NT2/D1 (cell line): ENCODE results near the gene AHDC1.

Experiments
- SUZ12 ChIP-seq: IDR thresholded peaks from 2 replicates; pipeline ENCODE4 v1.6.1; 2011; ENCODE audit not compliant: insufficient read length, insufficient read depth; ENCODE audit errors: extremely low read depth
- ZNF274 ChIP-seq: IDR thresholded peaks from 2 replicates; pipeline ENCODE4 v1.6.1; 2011; ENCODE audit warnings: mild to moderate bottlenecking, low read depth, low read length

GRCh38 chr1:27609210-27609555, 5.2 kb upstream of the AHDC1 start:
- TF ChIP-seq ZNF274: no peak
- TF ChIP-seq SUZ12: no peak
